Stimulated activated CD4-positive, alpha-beta T cell treated with anti-CD3 and anti-CD28 coated beads, Interleukin-2, amount 100 ng/mL, for 4 hours (primary cell): ENCODE measurements around the gene ABHD17A.

Experiments used
- DNase-seq: peaks from one replicate; pipeline ENCODE4 v3.0.0-alpha.2; 2020; ENCODE audit warnings: low read depth

ABHD17A gene

DNA sequence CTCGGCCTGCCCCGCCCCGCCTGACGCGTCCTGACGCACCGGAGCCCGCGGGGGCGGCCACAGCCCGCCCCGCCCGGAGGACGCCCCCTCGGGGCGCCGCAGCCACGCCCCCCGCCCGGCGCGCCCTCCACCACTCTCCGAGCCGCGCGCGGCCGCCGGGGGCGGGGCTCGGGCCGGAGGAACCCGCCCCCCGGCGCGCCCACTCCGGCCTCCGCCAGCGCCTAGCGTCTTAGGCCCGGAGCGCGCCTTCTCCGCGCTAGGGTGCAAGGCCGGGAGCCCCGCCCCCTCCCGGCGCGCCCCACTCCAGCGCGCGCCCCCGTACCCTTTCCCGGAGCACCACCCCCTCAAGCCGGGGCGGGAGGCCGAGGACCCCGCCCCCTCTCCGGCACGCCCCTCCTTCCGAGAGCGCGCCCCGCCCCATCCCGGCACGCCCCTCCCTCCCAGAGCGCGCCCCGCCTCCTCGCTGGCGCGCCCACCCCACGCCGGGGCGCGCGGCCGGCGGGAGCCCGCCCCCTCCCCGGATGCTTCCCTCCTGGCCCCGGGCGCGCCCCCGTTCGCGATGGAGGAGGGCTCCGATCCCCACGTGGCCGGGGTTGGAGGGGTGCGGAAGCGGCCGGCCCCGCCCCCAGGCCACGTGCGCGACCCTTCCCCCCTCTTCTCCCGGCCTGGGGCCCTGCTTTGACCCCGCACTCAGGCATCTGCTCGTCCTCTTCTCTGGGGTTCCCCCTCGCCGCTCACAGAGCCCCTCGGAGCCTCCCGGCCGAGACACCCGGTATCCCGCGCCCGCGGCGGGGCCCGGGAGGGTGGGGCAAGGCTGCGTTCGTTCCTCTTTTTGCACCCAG, 21.4 kb downstream of the ABHD17A start:
- DNase-seq, result peak; percentile 94

DNA sequence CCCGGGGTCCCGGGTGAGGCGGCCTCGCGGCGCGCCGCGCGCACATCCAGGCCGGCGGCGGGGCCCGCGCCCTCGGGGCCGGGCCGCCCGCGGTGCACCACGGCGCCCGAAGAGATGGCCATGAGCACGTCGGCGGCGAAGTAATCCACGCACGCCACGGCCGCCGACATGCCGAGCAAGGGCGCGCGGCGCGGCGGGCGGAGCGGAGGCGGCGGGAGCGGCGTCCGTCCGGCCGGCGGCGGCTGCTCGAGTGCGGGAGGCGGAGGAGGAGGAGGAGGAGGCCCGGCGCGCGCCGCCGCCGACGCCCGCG, 22.0 kb downstream of the ABHD17A start, which contains the start of gene KLF16:
Gene KLF16, minus strand, starts transcription at position 252 of the 310 bp plus-strand sequence. Its CDS starts 82 bp downstream, at position 170.
- DNase-seq, result no peak

- DNase-seq, result peak; percentile 36
Observed at GRCh38 chr19:1862424-1863327, 22.6 kb downstream of the ABHD17A start.

- DNase-seq, result no peak
Observed at GRCh38 chr19:1862068-1862423, 23.2 kb downstream of the ABHD17A start.

- DNase-seq, result no peak
Observed at GRCh38 chr19:1861599-1862031, 23.7 kb downstream of the ABHD17A start.

GRCh38 chr19:1860821-1861598, 24.3 kb downstream of the ABHD17A start:
- no peak for DNase-seq

DNA sequence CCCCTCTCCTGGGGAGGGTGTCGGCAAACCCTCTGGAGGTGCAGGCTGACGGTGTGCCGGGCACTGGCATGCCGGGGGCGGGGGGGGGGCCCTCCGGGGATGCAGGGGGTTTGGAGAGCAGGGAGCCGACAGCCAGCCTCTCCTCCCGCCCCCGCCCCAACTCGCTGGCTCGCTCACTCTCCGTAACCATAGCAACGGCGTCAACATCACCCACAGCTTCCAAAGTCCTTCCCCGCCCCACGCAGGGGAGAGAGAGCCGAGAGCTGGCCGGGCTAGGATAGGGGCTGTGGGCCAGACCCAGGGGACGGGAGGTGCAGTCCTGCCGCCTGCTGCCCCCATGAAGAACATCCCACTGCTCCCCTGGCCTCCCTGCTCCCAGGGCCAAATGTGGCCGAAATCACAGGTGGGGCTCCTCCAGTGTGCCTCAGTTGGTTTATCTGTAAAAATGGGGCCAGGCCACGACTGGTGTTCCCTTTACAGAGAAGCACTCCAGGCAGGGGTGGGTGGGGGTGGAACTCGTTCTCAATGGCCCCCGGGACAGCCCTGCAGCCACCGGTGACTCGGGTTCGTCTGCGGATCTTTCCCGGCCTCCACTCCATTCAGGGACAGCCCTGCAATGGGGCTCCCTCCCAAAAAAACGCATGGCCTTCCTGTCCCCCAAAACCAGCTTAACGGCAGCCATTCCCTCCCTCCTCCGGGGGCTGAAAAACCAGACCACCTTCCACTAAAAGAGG, 25.1 kb downstream of the ABHD17A start:
- peak; percentile 51 for DNase-seq

DNA sequence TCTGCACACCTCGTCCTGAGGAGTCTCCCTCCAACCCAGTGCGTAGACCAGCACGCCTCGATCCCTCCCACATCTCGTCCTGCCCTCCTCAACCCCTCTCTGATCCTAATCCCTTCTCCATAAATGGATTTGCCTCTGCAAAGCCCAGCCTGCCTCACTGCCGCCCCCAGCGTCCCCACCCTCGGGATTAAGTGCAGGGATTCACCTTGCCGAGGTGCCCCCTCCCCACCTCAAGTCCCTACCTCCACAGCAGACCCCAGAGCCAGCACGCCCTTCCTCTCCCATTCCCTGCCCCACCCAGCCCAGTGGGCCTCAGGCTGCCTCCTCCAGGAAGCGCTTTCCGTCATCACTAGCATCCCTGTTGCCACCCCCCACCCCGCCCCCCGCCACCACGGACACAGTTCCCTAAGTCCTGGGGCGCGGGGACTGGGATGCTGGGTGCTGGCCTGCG, 25.9 kb downstream of the ABHD17A start:
- DNase-seq, result no peak

GRCh38 chr19:1858412-1859081, 26.7 kb downstream of the ABHD17A start:
- no peak for DNase-seq

DNA sequence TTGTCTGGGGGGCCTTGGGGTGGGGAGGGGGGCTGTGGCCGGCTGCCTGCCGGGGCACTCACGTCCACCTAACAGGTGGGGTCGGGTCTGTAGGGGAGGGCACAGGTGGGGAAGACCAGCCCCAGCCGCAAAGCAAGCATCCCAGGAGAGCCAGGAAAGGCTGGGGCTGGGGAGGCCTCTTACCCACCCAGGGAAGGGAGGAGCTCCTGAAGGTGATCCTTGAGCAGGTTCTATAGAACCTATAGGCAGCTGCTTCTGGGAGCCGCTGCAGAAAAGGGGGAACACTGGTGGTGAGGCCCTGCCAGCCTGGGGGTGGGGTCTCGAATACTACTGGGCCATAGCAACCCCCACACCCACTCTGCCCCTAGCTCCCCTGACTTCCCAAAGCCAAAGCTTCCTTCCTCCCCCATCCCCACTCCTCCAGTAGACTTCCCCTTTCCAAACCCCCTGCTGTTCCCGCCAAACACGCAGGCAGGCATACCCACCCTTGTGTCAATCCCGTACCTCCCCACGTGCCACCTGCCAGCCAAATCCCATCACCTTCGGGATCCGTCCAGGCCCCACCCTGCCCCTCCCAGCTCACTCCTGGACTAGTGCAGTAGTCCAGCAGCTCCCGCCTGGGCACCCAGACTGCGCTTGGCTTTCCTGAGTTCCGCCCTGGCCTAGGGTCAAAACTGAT, 27.5 kb downstream of the ABHD17A start:
- no peak for DNase-seq

DNA sequence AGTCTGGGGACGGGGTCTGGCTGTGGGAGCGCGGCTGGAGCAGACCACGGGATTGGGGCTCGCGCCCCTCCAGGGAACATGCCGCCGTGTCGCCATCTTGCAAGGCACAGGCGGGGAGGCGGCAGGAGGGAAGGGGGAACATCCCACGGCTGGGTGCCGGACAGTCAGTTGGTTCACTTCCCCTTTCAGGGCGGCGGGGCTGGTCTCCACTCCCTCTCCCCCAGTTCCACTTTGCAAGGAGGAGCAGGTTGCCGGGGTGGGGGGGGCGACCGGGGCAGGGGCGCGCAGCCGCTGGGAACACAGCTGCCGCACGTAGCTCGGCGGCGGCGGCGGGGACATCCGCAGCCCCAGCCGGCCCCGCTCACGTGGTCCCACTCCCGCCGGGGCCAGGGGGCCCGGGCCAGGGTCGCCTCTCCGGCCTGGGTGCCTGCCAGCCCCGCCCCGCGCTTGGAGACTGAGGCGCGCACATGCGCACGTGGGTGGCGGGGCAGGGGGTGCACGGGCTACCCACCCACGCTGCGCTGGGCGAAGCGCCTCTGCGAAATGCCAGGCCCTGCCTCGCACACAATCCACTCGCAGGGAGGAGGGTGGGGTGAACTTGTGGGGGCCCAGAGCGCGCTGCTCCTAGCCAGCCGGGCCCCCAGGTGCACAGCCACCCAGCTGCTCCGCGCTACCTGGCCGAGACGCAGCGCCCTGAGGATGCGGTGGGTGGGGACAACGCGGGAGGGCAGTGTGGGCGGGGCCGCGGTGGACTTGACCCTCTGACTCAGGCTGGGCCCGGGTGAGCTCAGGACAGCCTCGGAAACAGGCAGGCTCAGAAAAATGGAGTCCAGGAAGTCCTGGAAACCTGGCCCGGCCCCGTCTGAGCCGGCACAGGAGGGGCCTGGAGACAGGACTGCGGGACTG, 28.3 kb downstream of the ABHD17A start:
- DNase-seq, result peak; percentile 62

DNA sequence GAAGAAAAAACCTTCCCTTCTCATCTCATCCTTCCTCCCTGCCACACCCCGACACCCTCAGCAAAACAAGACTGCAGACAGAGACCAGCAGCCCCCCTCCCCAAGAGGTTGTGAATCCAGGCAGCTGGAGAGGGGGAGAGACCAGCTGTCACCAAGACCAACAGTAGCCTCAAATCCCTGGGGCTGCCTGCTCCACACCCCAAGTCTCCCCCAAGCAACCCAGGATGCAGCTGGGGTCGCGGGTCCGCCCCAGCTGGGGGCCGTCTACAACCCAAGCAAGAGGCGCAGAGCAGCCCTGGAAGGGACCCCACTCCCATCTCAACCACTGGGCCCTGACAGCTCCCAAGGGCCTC, 29.0 kb downstream of the ABHD17A start:
- no peak for DNase-seq

GRCh38 chr19:1855828-1856255, 29.5 kb downstream of the ABHD17A start:
- no peak for DNase-seq

DNA sequence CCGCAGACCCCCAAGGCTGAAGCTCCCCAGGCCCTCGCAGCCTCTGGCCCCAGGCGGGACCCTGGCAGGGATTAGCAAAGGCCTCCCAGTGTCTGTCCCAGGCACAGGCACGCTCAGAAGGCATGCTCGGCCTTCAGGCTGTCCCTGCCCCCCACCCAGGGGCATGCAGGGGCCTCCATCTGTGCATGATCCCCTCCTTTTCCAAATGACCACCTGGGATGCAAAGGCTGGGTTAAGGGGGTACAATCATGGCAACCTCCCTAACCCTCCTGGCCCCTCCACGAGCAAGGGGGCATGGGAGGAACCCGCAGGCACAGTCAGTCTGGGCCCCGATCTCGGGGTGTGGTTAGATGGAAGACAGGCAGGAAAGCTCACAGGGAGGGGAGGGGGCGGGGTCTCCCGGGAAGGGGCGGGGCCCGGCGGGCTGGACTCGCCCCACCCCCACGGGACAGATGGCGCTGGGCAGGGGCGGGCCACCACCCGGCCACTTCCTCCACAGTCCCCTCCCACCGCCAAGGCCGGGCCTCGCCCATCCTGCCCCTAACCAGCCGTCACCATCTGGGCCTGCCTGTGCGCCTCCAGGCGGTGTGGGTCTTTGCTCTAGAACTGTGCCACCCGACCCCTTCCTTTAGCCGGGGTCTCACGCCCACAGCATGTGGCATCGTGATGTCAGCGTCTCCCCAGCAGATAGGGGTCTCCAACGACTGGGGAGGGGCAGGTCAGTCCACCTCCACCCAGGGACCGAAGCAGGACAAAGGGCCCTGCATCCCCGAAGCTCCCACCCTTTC, 30.1 kb downstream of the ABHD17A start:
- peak; percentile 56 for DNase-seq

GRCh38 chr19:1854542-1855039, 30.7 kb downstream of the ABHD17A start:
- no peak for DNase-seq

- DNase-seq, result no peak
Observed at GRCh38 chr19:1854039-1854541, 31.2 kb downstream of the ABHD17A start.

GRCh38 chr19:1853295-1854038, 31.8 kb downstream of the ABHD17A start:
- peak; percentile 63 for DNase-seq
